ENCODE measurements around the gene OPN4.

GRCh38 chr10:86655596-86655995 lies 1.2 kb downstream of the OPN4 start:
- TF ChIP-seq CTCF (IDR thresholded peaks at IDR 0.05) (no peak), EP300 (IDR thresholded peaks at IDR 0.05) (no peak)

Data from ovary (tissue), 3 donors.